GM13976 (cell line): Measurements from ENCODE around the gene C1QA.

Experiments
- DNase-seq: peaks from one replicate; pipeline ENCODE4 v3.0.0; 2012; ENCODE audit warnings: low spot score
- in situ Hi-C: fragments of 300-500 bp; cut with MboI; formaldehyde crosslinking; loops from one replicate; pipeline ENCODE4 v1.12.0; 2022; ENCODE audit warnings: low sequenced_read_pairs, mixed read lengths, inconsistent platforms; ENCODE audit not compliant: unreplicated experiment
- TF ChIP-seq, protein P1 (sequence below): IDR thresholded peaks from 2 replicates; pipeline ENCODE4 v1.5.1; 2012; ENCODE audit warnings: borderline replicate concordance, mild to moderate bottlenecking; ENCODE audit not compliant: insufficient read depth; ENCODE audit errors: extremely low read depth, missing control alignments, control extremely low read depth

C1QA gene

DNA sequence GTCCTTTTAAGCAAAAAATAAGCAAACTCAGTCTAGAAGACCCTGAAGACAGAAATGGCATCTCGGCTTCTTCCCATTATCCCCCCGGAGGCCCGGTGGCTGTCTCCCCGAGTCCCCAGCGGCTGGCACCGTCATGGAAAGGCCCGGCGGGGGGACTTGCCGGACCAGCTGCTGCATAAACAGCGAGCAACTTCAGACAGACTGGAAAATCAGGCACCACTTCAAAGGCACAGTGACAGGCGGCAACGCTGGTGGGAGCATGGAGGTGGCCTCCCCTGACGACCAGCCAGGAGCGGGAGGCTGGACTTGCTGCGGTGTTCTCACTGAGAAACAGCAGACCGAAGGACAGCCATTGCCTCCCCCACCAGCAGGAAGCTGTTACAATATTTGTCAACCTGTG lies 18.4 kb upstream of the C1QA start:
- in situ Hi-C loops, result no loop called here

DNA sequence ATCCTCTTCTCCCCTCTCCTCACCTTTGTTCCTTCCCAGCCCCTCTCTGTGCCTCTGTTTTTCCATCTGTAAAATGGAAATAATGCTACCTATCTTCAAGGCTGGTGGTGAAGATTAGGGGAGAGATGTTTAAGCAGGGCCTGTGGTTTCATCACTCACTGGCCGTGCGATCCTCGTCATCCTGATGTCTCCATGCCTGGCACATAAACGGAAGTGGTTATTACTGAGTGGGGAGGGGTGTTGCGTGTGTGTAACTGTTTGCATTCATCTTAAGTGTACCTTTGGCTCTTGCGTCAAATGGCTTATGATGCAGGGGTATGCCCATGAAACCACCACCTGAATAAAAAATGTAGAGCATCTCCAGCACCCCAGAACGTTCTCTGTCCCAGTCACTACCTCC lies 17.2 kb upstream of the C1QA start:
- TF ChIP-seq, protein P1, sequence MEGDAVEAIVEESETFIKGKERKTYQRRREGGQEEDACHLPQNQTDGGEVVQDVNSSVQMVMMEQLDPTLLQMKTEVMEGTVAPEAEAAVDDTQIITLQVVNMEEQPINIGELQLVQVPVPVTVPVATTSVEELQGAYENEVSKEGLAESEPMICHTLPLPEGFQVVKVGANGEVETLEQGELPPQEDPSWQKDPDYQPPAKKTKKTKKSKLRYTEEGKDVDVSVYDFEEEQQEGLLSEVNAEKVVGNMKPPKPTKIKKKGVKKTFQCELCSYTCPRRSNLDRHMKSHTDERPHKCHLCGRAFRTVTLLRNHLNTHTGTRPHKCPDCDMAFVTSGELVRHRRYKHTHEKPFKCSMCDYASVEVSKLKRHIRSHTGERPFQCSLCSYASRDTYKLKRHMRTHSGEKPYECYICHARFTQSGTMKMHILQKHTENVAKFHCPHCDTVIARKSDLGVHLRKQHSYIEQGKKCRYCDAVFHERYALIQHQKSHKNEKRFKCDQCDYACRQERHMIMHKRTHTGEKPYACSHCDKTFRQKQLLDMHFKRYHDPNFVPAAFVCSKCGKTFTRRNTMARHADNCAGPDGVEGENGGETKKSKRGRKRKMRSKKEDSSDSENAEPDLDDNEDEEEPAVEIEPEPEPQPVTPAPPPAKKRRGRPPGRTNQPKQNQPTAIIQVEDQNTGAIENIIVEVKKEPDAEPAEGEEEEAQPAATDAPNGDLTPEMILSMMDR, result no peak
- no peak for DNase-seq
- in situ Hi-C loops, result no loop called here

More for the DNA sequence above, 18.4 kb upstream of the C1QA start:
- DNase-seq, result no peak
- TF ChIP-seq, protein P1, result no peak

DNA sequence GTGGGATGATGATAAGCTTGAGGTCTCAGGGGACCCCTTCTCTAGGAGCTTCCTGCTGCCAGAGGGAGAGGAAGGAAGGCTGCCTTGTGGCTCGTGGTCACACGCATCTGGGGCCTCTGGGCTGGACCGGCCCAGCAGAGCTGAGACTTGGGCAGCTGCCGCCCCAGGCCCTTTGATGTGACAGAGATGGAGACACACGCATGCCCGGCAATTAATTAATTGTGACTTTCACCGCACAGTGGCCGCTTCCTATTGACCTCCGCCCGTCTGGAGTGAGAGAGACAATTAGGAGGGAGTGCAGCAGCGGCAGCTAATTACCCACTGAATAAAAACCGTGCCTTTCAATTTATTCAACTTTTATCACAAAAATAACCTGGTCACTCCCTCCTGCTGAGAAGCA lies 16.6 kb upstream of the C1QA start:
- TF ChIP-seq, protein P1, result no peak
- in situ Hi-C loops, result no loop called here
- no peak for DNase-seq

DNA sequence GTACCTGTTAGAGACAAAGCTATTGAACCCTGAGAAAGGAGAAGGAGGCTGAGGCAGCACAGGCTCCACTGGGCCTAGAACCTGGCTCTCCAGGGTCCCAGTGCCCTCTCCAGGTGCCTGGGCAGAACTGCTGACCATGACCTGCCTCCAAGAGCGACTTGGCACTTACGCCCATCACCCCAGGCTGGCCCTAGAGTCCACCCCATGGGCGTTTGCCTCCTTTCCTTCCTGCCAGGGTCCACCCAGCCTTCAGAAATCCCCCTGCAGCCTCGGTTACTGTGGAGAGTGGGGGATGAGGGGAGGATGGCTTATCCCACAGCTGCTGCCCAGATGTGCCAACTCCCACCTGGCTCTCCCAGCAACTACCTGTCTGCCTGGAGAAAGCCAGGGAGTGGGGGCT lies 14.7 kb upstream of the C1QA start:
- in situ Hi-C loops, result no loop called here
- no peak for DNase-seq

DNA sequence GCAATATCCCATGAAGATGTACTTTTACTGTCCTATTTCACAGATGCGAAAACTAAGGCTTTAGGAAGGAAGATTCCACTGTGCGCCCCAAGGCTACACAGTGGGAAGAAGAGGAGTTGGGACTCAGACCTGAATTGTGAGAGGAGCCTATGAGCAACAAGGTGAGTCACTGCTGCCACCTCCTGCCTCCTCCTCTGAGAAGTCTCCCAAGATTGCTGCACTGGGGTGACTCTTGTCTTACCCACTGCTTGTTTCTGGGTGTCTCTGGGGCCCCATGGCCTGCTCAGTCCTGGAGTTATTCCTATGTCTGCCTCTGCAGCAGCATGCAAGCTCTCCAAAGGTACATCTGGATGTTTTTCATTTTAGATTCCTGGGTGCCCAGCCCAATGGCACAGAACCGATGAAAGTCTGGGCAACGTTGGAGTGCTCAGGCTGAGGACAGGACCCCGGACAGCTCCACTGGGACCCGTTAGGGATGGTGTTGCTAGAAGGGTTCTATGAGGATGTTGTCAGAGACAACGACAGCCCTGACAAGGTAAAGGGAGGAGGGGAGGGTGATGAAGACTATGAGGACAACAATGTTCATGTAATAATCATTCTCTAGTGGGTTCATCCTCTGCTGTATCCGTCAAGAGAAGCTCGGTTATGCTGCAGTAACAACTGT lies 11.0 kb upstream of the C1QA start:
- in situ Hi-C loops, result loop anchor here (25.0 kb wide), 1 partner anchor 488 kb away; the partner anchor contains the start of gene WNT4
- DNase-seq, result no peak
- TF ChIP-seq, protein P1, result no peak

More for the DNA sequence above, 14.7 kb upstream of the C1QA start:
- TF ChIP-seq, protein P1, result no peak

DNA sequence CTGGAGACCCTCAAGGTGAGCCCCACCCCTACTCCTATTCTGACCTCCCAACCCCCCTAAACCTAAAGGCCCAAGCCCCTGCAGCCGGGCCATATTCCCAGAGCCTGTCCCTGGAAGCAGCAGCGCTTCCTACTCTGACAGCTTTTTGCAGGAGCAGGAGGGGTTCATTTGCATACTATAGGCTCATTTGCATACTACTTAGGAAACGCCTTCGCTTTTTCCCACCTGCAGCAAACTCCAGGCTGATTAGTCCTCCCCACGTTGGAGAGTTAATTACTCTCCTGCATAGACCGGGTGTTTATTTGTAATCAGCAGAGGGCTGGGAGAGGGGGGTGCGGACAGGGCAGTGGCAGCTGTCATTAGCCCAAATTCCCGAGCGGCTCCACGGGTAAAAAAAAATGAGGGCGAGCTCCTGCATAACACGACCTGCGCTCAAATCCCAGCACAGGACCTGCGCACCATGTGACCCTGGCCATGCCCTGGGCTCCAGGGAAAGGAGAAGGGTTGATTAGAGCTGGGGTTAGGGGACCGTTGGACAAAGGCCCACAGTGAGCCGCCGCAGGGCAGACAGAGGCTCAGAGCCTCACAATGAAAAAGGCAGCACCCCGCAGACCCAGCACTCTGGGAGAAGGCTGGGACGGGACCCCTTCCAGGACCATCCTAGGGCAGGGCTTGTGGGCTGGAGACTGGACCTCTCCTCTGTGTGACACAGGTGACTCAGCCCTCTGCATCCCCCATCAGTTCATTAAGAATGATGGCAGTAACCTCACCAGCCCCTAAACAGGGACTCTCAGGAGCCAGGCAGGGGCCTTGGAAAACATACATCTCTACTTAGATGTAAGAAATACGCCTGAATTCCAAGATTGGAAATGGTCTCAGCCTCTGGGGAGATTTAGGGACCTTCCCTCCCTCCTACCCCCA lies 9.9 kb upstream of the C1QA start:
- no peak for DNase-seq
- in situ Hi-C loops, result loop anchor here (25.0 kb wide), 1 partner anchor 489 kb away; the partner anchor contains the start of gene WNT4

More for the DNA sequence above, 9.9 kb upstream of the C1QA start:
- TF ChIP-seq, protein P1, result no peak
